Stimulated activated CD8-positive, alpha-beta memory T cell treated with anti-CD3 and anti-CD28 coated beads, Interleukin-7, amount 100 ng/mL, for 48 hours (primary cell): ENCODE results near the gene DDO.

Source experiments
- DNase-seq, 2 donors: peaks; one replicate each; pipeline ENCODE4 v3.0.0-alpha.2; 2020; ENCODE audit warnings: low read depth in 1 of 2; ENCODE audit errors: extremely low read depth in 1 of 2

The DDO gene

DNA sequence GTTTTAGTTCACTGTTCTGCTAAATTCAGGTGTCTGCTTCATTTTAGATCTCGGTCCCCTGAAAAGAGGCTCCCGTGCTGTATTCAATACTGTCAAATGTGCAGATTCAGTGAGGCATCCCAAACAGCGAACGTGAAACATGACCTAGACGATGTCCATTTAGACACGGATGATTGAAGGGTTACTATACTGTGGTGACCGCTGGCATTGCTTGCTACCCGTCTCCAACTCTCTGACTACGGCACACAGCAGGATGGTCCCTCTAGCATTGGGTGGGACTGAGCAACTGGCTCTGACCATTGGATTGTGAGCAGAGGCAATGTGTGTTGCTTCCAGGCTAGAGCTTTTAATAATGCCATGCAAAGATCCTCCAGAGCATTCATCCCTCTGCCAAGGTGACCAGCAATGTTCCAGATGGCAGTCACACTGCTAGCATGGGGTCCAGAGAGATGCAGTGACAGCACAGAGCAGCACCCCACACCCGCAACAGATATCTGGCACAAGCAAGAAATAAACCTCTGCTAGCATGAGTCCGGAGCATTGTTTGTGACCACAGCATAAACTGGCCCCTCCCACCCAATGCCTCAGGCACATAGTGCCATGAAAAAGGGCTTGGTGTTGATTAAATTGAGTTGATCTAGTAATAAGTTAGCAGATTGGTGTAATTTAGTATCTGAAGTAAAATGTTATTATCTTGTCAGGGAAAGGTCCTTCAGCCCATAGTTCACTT lies 66.2 kb downstream of the DDO start:
- no peak for DNase-seq

DNA sequence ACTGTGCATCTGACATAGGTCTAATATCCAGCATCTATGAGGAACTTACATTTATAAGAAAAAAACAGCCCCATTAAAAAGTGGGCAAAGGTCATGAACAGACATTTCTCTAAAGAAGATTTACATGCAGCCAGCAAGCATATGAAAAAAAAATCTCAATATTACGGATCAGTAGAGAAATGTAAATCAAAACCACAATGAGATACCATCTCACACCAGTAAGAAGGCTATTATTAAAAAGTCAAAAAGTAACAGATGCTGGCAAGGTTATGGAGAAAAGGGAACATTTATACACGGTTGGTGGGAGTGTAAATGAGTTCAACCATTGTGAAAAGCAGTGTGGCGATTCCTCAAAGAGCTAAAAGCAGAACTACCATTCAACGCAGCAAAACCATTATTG lies 70.3 kb downstream of the DDO start:
- DNase-seq, result no peak

DNA sequence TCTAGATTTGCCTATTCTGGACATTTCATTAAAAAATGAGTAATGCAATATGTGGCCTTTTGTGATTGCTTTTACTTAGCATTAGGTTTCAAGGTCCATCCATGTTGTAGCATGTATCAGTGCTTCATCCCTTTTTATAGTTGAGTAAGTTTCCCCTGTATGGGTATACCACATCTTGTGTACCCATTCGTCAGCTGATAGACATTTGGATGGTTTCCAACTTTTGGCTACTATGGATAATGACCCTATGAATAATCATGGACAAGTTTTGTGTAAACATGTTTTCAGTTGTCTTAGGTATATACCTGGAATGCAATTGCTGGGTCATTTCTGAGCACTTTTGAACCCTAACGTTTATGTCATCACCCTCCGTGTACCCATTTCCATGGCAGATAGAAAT lies 72.6 kb downstream of the DDO start:
- DNase-seq, result no peak
